Neural progenitor cell (in vitro differentiated cells): ENCODE data around the gene SLC30A3. TPM values are rescaled to one million over a fixed set of nuclear protein-coding genes. Genes with fewer than 3 reads are reported as not detected.

Source experiments
- DNase-seq: peaks from one replicate; pipeline ENCODE4 v3.0.0-alpha.2; 2016; ENCODE audit warnings: low spot score
- H2AFZ ChIP-seq: fragments of 200-600 bp; sonication (generic); replicated peaks from 2 replicates; pipeline ENCODE4 v1.6.1; 2016; ENCODE audit warnings: antibody characterized with exemption
- H3F3A ChIP-seq: fragments of 200-600 bp; sonication (generic); 2 replicates; pipeline ENCODE4 v1.6.1; 2016; ENCODE audit warnings: antibody characterized with exemption, low read depth
- H3K27ac ChIP-seq: fragments of 200-600 bp; sonication (generic); 2 replicates; pipeline ENCODE4 v1.5.1; 2016; ENCODE audit warnings: mild to moderate bottlenecking
- H3K27me3 ChIP-seq: fragments of 200-600 bp; sonication (generic); 2 replicates; pipeline ENCODE4 v1.6.1; 2016; ENCODE audit warnings: mild to moderate bottlenecking, moderate library complexity
- H3K36me3 ChIP-seq: fragments of 200-600 bp; sonication (generic); 2 replicates; pipeline ENCODE4 v1.5.1; 2016
- H3K4me1 ChIP-seq: fragments of 200-600 bp; sonication (generic); 2 replicates; pipeline ENCODE4 v1.6.1; 2016; ENCODE audit warnings: mixed run types
- H3K4me2 ChIP-seq: fragments of 200-600 bp; sonication (generic); 2 replicates; pipeline ENCODE4 v1.6.1; 2016
- H3K4me3 ChIP-seq: fragments of 200-600 bp; sonication (generic); 2 replicates; pipeline ENCODE4 v1.5.1; 2016
- H3K79me2 ChIP-seq: fragments of 200-600 bp; sonication (generic); 2 replicates; pipeline ENCODE4 v1.6.1; 2016; ENCODE audit warnings: low read depth
- H3K9ac ChIP-seq: fragments of 200-600 bp; sonication (generic); 2 replicates; pipeline ENCODE4 v1.6.1; 2016
- H3K9me3 ChIP-seq: fragments of 200-600 bp; sonication (generic); 2 replicates; pipeline ENCODE4 v1.5.1; 2016; ENCODE audit warnings: low read depth
- H4K20me1 ChIP-seq: fragments of 200-600 bp; sonication (generic); 2 replicates; pipeline ENCODE4 v1.6.1; 2016; ENCODE audit warnings: low read depth
- H3K27ac Mint-ChIP-seq: 3 replicates; pipeline ENCODE4 v1.8.0; 2021; ENCODE audit warnings: mixed read lengths
- H3K27me3 Mint-ChIP-seq: 2 replicates; pipeline ENCODE4 v1.8.0; 2022; ENCODE audit warnings: low read depth, mild to moderate bottlenecking, inconsistent platforms, moderate library complexity, mixed read lengths; ENCODE audit not compliant: insufficient read depth
- H3K36me3 Mint-ChIP-seq: 3 replicates; pipeline ENCODE4 v1.8.0; 2021; ENCODE audit warnings: mixed read lengths
- H3K4me1 Mint-ChIP-seq: 3 replicates; pipeline ENCODE4 v1.8.0; 2021; ENCODE audit warnings: mixed read lengths
- H3K4me3 Mint-ChIP-seq: 3 replicates; pipeline ENCODE4 v1.8.0; 2021; ENCODE audit warnings: mild to moderate bottlenecking, moderate library complexity, mixed read lengths
- H3K9me3 Mint-ChIP-seq: 3 replicates; pipeline ENCODE4 v1.8.0; 2020; ENCODE audit warnings: mixed read lengths
- CTCF ChIP-seq: fragments of 200-600 bp; sonication (generic); IDR thresholded peaks from 2 replicates; pipeline ENCODE4 v1.5.1; 2017; ENCODE audit warnings: antibody characterized with exemption, mild to moderate bottlenecking
- EZH2 ChIP-seq: fragments of 200-600 bp; sonication (generic); IDR thresholded peaks from 2 replicates; pipeline ENCODE4 v1.6.1; 2017; ENCODE audit warnings: antibody characterized with exemption, mild to moderate bottlenecking, moderate library complexity
- EZH2phosphoT487 ChIP-seq: fragments of 200-600 bp; sonication (generic); IDR thresholded peaks from 2 replicates; pipeline ENCODE4 v1.6.1; 2017; ENCODE audit warnings: antibody characterized with exemption
- total RNA-seq: library from RNA; depleted of rRNA; stranded (reverse); fragments of >200 nt; gene quantifications from 2 replicates; pipeline ENCODE4 v1.2.3, GENCODE V29; 2015; ENCODE audit warnings: low replicate concordance

SLC30A3 gene
- total RNA-seq, 1 donor from 2014 or later, result 0.56 TPM

- peaks cover 12% of the 10 kb centered on the region for H3F3A ChIP-seq
- H3K27me3 ChIP-seq, result peaks cover 49% of the 10 kb centered on the region
- no peaks in the 10 kb centered on the region for H3K36me3 ChIP-seq
- Mint-ChIP-seq H3K36me3 (peaks cover 5% of the 10 kb centered on the region), H3K27ac (no peak within 1 kb of the TSS), H3K27me3 (peaks cover 31% of the 10 kb centered on the region), H3K4me1 (no peaks in the 10 kb centered on the region), H3K4me3 (peak within 1 kb of the TSS; percentile 30), H3K9me3 (no peaks in the 10 kb centered on the region)
- peaks cover 40% of the 10 kb centered on the region for H4K20me1 ChIP-seq
- H3K4me2 ChIP-seq, result peak within 1 kb of the TSS; percentile 70
- no peak within 1 kb of the TSS for H3K27ac ChIP-seq
- H3K79me2 ChIP-seq, result no peaks in the 10 kb centered on the region
- H3K4me1 ChIP-seq, result peaks cover 12% of the 10 kb centered on the region
- peak within 1 kb of the TSS; percentile 17 for H3K4me3 ChIP-seq
- peak; percentile 88 for DNase-seq
- no peak within 1 kb of the TSS for H2AFZ ChIP-seq
- no peaks in the 10 kb centered on the region for H3K9me3 ChIP-seq
- H3K9ac ChIP-seq, result no peak within 1 kb of the TSS
- TF ChIP-seq EZH2phosphoT487 (no peak), EZH2 (no peak), CTCF (no peak)
Measured at GRCh38 chr2:27308359-27308881, 45.6 kb upstream of the SLC30A3 start, which contains the start of gene UCN. UCN (minus strand) TSS chr2:27308445; CDS start chr2:27307895, 550 bp downstream.

GRCh38 chr2:27307545-27308358 is 44.9 kb upstream of the SLC30A3 start:
- peaks cover 5% of the 10 kb centered on the region for H3K36me3 Mint-ChIP-seq
- no peaks in the 10 kb centered on the region for H3K36me3 ChIP-seq
- no peak overlapping the region for H3K27ac Mint-ChIP-seq
- TF ChIP-seq EZH2phosphoT487, result peak; percentile 62
- TF ChIP-seq CTCF, result no peak
- TF ChIP-seq EZH2, result peak; percentile 92
- H3K4me3 ChIP-seq, result peak overlapping the region; percentile 17
- peak overlapping the region; percentile 30 for H3K4me3 Mint-ChIP-seq
- H3K27me3 ChIP-seq, result peaks cover 49% of the 10 kb centered on the region
- no peak overlapping the region for H3K27ac ChIP-seq
- no peaks in the 10 kb centered on the region for H3K4me1 Mint-ChIP-seq
- H3K4me1 ChIP-seq, result peaks cover 12% of the 10 kb centered on the region
- H3K79me2 ChIP-seq, result no peaks in the 10 kb centered on the region
- peaks cover 12% of the 10 kb centered on the region for H3F3A ChIP-seq
- H3K9ac ChIP-seq, result no peak overlapping the region
- H3K27me3 Mint-ChIP-seq, result peaks cover 31% of the 10 kb centered on the region
- peak overlapping the region; percentile 70 for H3K4me2 ChIP-seq
- peak; percentile 58 for DNase-seq
- peaks cover 37% of the 10 kb centered on the region for H4K20me1 ChIP-seq
- H2AFZ ChIP-seq, result no peak overlapping the region
- H3K9me3 ChIP-seq, result no peaks in the 10 kb centered on the region
- H3K9me3 Mint-ChIP-seq, result no peaks in the 10 kb centered on the region

GRCh38 chr2:27307287-27307544 is 44.4 kb upstream of the SLC30A3 start:
- peaks cover 12% of the 10 kb centered on the region for H3F3A ChIP-seq
- H3K27me3 ChIP-seq, result peaks cover 49% of the 10 kb centered on the region
- H3K4me3 Mint-ChIP-seq, result no peak overlapping the region
- peaks cover 37% of the 10 kb centered on the region for H4K20me1 ChIP-seq
- H3K27ac Mint-ChIP-seq, result no peak overlapping the region
- H3K27ac ChIP-seq, result no peak overlapping the region
- no peak for DNase-seq
- H3K9me3 ChIP-seq, result no peaks in the 10 kb centered on the region
- H3K9me3 Mint-ChIP-seq, result no peaks in the 10 kb centered on the region
- H3K36me3 Mint-ChIP-seq, result peaks cover 5% of the 10 kb centered on the region
- no peaks in the 10 kb centered on the region for H3K4me1 Mint-ChIP-seq
- peaks cover 12% of the 10 kb centered on the region for H3K4me1 ChIP-seq
- TF ChIP-seq CTCF, result no peak
- TF ChIP-seq EZH2phosphoT487, result peak; percentile 45
- TF ChIP-seq EZH2, result no peak
- H3K79me2 ChIP-seq, result no peaks in the 10 kb centered on the region
- no peaks in the 10 kb centered on the region for H3K36me3 ChIP-seq
- no peak overlapping the region for H2AFZ ChIP-seq
- H3K4me2 ChIP-seq, result peak overlapping the region; percentile 70
- H3K4me3 ChIP-seq, result peak overlapping the region; percentile 17
- no peak overlapping the region for H3K9ac ChIP-seq
- H3K27me3 Mint-ChIP-seq, result peaks cover 31% of the 10 kb centered on the region
